ENCODE data around the gene ATP6V0D1. TPM values are rescaled to one million over a fixed set of nuclear protein-coding genes. Genes with fewer than 3 reads are reported as not detected.

ATP6V0D1 gene
- total RNA-seq, 2 donors from 2014 or later, result 53.7 to 102 TPM

- Histone ChIP-seq H3K36me3 (replicated peaks in 1 of 2; ENCODE audit: insufficient read depth in 1 of 2, low read depth in 2 of 2) (peaks cover 9 to 12% of the 10 kb centered on the region in 2 donors), H3K9me3 (no peaks in the 10 kb centered on the region), H3K4me1 (peaks cover 64% of the 10 kb centered on the region), H3K27ac (peak overlapping the region; percentile 10 to 69 (median 22)), H3K4me3 (no peak overlapping the region), H3K27me3 (no peaks in the 10 kb centered on the region)
- DNase-seq (no peak), ATAC-seq (no peak)
- TF ChIP-seq POLR2A (IDR thresholded peaks at IDR 0.05) (no peak), CTCF (IDR thresholded peaks at IDR 0.05) (no peak)
- 89 to 93% methylated on average over 8 to 13 of the region's 13 CpGs for WGBS, 2 donors
- intact Hi-C loops (cut with DNase I), result no loop called here
Observed at GRCh38 chr16:67442581-67443255, 38.2 kb downstream of the ATP6V0D1 start.

GRCh38 chr16:67441907-67442306 lies 39.0 kb downstream of the ATP6V0D1 start:
- Histone ChIP-seq H3K4me3 (no peak overlapping the region), H3K27me3 (no peaks in the 10 kb centered on the region), H3K36me3 (replicated peaks in 1 of 2; ENCODE audit: insufficient read depth in 1 of 2, low read depth in 2 of 2) (peaks cover 9 to 16% of the 10 kb centered on the region in 2 donors), H3K27ac (peak overlapping the region; percentile 65 to 75 (median 70)), H3K4me1 (peaks cover 56% of the 10 kb centered on the region), H3K9me3 (no peaks in the 10 kb centered on the region)
- intact Hi-C loops (cut with DNase I), result no loop called here
- TF ChIP-seq POLR2A (IDR thresholded peaks at IDR 0.05) (no peak), CTCF (IDR thresholded peaks at IDR 0.05) (no peak)
- 35 to 39% methylated on average over 4 to 5 of the region's 5 CpGs for WGBS, 2 donors
- DNase-seq (peak in 2 of 4 donors; percentile 41 to 51), ATAC-seq (no peak)

- H3K4me3 ChIP-seq, result no peak overlapping the region
- H3K36me3 ChIP-seq (replicated peaks in 1 of 2; ENCODE audit: insufficient read depth in 1 of 2, low read depth in 2 of 2), result peaks cover 9 to 16% of the 10 kb centered on the region in 2 donors
- WGBS, 2 donors, result 24 to 26% methylated on average over 7 to 17 of the region's 17 CpGs
- TF ChIP-seq CTCF (IDR thresholded peaks at IDR 0.05), result no peak
- TF ChIP-seq POLR2A (IDR thresholded peaks at IDR 0.05), result peak in 1 of 3 donors; percentile 8
- H3K9me3 ChIP-seq, result no peaks in the 10 kb centered on the region
- no peaks in the 10 kb centered on the region for H3K27me3 ChIP-seq
- H3K4me1 ChIP-seq, result peaks cover 50% of the 10 kb centered on the region
- intact Hi-C loops (cut with DNase I), result no loop called here
- peak; percentile 88 for ATAC-seq
- DNase-seq, result peak; percentile 83 to 96 (median 94)
- H3K27ac ChIP-seq, result peak overlapping the region; percentile 65 to 75 (median 70)
Observed at GRCh38 chr16:67441271-67441753, 39.6 kb downstream of the ATP6V0D1 start.

GRCh38 chr16:67438824-67439393 lies 42.0 kb downstream of the ATP6V0D1 start:
- Histone ChIP-seq H3K36me3 (replicated peaks in 1 of 2; ENCODE audit: insufficient read depth in 1 of 2, low read depth in 2 of 2) (peaks cover 9 to 16% of the 10 kb centered on the region in 2 donors), H3K4me1 (peaks cover 32% of the 10 kb centered on the region), H3K27ac (no peak overlapping the region), H3K27me3 (no peaks in the 10 kb centered on the region), H3K9me3 (no peaks in the 10 kb centered on the region), H3K4me3 (no peak overlapping the region)
- TF ChIP-seq CTCF (IDR thresholded peaks at IDR 0.05) (no peak), POLR2A (IDR thresholded peaks at IDR 0.05) (no peak)
- intact Hi-C loops (cut with DNase I), result no loop called here
- DNase-seq, result no peak
- WGBS, 2 donors, result 94 to 95% methylated on average over 9 to 14 of the region's 19 CpGs
- ATAC-seq, result no peak
